MG63 (cell line): ENCODE data around the gene INPP5D. TPM values are rescaled to one million over a fixed set of nuclear protein-coding genes. Genes with fewer than 3 reads are reported as not detected.
A peak's percentile ranks its signal among the peaks of the same experiment; 100 is the strongest.
"Not testable (repeated sequence)": the region's sequence is repeated elsewhere in the genome, so short reads cannot be mapped to it uniquely, and the experiment has no call there.

Experiments used
- DNase-seq: peaks from one replicate; pipeline ENCODE4 v3.0.0-alpha.2; 2020
- H3K27me3 ChIP-seq: fragments of 250-450 bp; sonication (Bioruptor Pico); 2 replicates; pipeline ENCODE4 v1.5.1; 2020; ENCODE audit warnings: mild to moderate bottlenecking, moderate library complexity
- H3K36me3 ChIP-seq: fragments of 250-450 bp; sonication (Bioruptor Pico); 2 replicates; pipeline ENCODE4 v1.5.1; 2020; ENCODE audit warnings: mild to moderate bottlenecking, moderate library complexity
- H3K4me3 ChIP-seq: fragments of 250-450 bp; sonication (Bioruptor Pico); 2 replicates; pipeline ENCODE4 v1.5.1; 2020; ENCODE audit warnings: mild to moderate bottlenecking, moderate library complexity
- H3K9me3 ChIP-seq: fragments of 250-450 bp; sonication (Bioruptor Pico); 2 replicates; pipeline ENCODE4 v1.5.1; 2020; ENCODE audit warnings: mild to moderate bottlenecking, moderate library complexity
- total RNA-seq: library from RNA; depleted of rRNA; stranded (reverse); fragments of >200 nt; shearing (Covaris generic); gene quantifications from 2 replicates; pipeline ENCODE4 v1.2.3, GENCODE V29; 2014; ENCODE audit warnings: low replicate concordance

INPP5D gene
- total RNA-seq, 1 experiment from 2014 or later, result not detected

DNA sequence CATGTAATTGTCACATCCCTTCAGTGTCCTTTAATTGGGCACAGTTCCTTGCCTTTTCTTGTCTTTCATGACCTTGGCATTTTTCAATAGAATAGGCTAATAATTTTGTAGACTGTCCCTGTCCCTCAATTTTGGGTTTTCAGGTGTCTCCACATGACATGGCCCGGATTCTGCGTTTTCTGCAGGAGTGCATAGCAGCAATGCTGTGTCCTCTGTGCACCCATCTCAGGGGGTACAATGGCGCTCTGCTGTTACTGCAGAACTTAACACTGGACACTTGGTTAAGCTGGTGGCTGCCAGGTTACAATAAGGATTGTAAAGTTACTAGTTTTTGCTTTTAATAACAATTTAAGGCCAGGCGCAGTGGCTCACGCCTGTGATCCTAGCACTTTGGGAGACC lies 51.3 kb downstream of the INPP5D start:
- H3K36me3 ChIP-seq, result no peaks in the 10 kb centered on the region
- DNase-seq, result no peak
- no peaks in the 10 kb centered on the region for H3K9me3 ChIP-seq
- no peaks in the 10 kb centered on the region for H3K27me3 ChIP-seq
- no peak overlapping the region for H3K4me3 ChIP-seq

DNA sequence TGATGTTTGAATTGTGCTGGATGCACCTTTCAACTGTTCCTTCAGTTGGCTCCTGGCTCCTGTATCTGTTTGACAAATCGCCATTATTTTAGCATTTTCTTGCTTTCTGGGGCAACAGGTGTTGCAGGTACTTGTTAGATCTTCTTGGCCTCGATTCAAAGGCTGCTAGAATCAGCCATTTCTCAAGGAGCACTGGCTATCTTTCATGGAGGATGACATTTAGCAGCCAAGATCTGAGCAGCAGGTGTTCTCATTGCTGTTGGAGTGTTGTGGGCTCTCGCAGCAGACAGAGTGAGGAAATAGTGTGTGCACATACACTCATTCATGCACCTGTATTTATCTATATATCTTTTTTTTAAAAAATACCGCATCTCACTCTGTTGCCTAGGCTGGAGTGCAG lies 52.2 kb downstream of the INPP5D start:
- Histone ChIP-seq H3K27me3 (no peaks in the 10 kb centered on the region), H3K4me3 (no peak overlapping the region), H3K9me3 (no peaks in the 10 kb centered on the region), H3K36me3 (no peaks in the 10 kb centered on the region)
- no peak for DNase-seq

DNA sequence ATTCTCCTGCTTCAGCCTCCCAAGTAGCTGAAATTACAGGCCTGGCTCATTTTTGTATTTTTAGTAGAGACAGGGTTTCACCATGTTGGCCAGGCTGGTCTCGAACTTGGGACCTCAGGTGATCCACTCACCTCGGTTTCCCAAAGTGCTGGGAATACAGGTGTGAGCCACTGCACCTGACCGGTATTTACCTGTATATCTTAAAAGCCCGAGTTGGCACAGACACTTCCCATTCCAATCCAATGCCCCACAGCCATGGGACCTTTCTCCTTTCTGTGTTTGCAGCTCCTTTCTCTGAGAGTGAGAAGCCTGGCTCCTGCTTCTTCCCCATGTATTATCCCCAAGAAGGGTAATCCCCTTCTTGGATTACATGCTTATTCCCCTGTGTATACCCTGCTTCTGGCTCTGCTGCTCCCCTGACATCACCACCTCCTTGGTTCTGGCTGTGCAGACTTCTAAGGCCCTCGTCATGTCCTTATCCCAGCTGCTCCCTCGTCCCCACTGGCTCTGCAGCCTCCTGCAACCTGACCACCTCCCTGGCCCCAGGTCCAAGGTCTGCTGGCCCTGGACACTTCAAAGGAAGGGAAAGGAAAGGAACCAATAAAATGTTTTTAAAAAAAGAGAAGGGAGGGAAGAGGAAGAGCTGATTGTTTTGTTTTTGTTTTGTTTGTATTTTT lies 52.8 kb downstream of the INPP5D start:
- no peak overlapping the region for H3K4me3 ChIP-seq
- H3K9me3 ChIP-seq, result no peaks in the 10 kb centered on the region

DNA sequence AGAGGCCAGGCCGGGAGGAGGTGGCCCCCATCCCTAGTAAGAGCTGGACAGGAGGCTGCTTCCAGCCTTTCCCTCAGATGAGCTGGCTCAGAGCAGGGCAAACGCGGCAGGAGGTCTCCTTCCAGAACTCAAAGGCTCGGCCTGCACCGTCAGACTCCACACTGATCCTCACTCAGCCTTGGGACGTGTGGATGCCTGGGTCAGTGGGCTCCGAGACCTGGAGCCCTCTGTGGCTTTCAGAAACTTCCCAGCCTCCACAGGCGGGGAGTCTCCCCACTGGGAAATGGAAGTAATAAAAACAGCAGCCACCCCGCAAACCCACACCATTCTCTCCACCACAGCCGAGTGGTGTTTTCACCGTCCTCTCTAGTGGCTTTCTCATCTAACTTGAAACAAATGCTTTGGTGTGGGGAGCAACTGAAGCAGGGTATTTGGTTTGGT lies 54.3 kb downstream of the INPP5D start:
- Histone ChIP-seq H3K4me3 (no peak overlapping the region), H3K36me3 (no peaks in the 10 kb centered on the region), H3K9me3 (no peaks in the 10 kb centered on the region), H3K27me3 (no peaks in the 10 kb centered on the region)
- DNase-seq, result no peak

More for the DNA sequence above, 52.8 kb downstream of the INPP5D start:
- DNase-seq, result no peak
- H3K27me3 ChIP-seq, result no peaks in the 10 kb centered on the region
- no peaks in the 10 kb centered on the region for H3K36me3 ChIP-seq

DNA sequence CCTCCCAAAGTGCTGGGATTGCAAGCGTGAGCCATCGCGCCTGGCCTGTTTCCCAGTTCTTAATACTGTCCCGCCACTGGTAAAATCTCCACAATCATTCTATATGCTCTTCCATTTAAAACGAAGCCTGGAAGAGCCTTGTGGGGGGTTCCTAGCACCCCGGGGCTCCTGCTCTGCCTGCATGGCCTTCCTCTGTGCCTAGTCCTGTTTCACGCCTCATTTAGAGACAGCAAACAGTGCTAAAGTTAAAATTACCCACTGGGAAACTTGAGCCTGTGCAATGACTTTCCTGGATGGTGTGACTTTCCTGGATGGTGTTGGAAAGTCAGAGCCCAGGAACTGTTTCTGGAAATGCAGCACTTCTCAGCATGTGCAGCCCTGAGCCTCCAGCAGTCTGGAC lies 55.0 kb downstream of the INPP5D start:
- H3K36me3 ChIP-seq, result no peaks in the 10 kb centered on the region
- H3K27me3 ChIP-seq, result no peaks in the 10 kb centered on the region
- H3K9me3 ChIP-seq, result no peaks in the 10 kb centered on the region
- DNase-seq, result no peak
- H3K4me3 ChIP-seq, result no peak overlapping the region

DNA sequence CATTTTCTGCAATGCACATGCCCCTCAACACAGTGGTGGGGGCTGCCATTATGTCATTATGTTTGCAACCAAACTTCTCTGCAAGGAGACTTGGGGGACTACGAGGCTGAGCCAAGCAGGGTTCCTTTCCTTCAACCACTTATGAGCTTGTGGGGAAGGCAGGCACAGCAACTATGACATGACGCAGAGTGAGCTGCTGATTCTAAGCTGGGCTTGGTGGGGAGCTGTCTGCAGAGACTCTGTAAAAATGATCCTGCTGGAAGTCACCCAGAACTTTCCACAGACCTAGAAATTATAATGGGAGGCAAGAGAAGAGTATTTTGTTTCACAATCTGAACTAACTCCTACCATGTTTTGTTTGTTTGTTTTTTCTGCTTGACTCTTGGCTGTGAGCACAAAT lies 55.6 kb downstream of the INPP5D start:
- Histone ChIP-seq H3K4me3 (no peak overlapping the region), H3K36me3 (no peaks in the 10 kb centered on the region), H3K9me3 (no peaks in the 10 kb centered on the region), H3K27me3 (no peaks in the 10 kb centered on the region)
- peak; percentile 21 for DNase-seq

DNA sequence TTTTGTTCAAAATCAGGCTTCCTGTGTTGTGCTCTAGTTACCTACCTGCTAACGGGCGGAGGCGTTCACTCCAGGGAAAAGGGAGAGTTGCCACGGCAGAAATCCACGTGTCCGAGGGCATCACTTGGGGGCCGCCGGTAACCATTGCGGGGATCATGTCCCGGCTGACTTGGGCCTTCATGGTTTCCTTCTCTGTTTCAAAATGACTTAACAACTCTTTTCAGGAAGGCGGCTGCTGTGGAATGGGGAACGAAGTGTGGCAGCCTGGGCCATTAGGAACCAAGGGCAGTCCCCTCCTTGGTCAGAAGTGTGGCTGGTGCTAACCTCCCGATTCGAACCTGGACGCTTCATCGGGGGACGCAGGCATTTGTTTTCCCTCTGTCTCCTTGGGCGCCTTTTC lies 56.8 kb downstream of the INPP5D start:
- Histone ChIP-seq H3K9me3 (no peaks in the 10 kb centered on the region), H3K36me3 (no peaks in the 10 kb centered on the region), H3K27me3 (no peaks in the 10 kb centered on the region), H3K4me3 (no peak overlapping the region)
- DNase-seq, result no peak

DNA sequence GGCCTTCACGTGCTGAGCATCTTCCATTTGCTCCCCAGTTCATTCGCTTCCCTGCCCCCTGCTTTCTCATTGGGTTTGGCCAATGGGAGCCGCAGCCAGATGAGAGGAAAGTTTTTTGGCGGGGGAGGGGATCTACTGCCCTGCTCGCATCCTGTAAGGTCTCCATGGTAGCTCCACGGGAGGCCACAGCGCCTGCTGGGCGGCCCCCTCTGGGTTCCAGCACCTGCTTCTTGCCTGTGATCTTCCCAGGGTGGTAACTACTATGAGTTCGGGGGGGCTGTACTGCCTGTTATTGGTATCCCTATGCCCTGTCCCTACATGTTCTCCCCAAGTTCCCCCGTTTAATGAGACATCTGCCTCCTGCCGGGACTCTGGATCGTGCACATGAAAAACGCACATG lies 57.2 kb downstream of the INPP5D start:
- DNase-seq, result no peak
- H3K4me3 ChIP-seq, result no peak overlapping the region
- no peaks in the 10 kb centered on the region for H3K36me3 ChIP-seq
- H3K27me3 ChIP-seq, result no peaks in the 10 kb centered on the region
- H3K9me3 ChIP-seq, result no peaks in the 10 kb centered on the region

DNA sequence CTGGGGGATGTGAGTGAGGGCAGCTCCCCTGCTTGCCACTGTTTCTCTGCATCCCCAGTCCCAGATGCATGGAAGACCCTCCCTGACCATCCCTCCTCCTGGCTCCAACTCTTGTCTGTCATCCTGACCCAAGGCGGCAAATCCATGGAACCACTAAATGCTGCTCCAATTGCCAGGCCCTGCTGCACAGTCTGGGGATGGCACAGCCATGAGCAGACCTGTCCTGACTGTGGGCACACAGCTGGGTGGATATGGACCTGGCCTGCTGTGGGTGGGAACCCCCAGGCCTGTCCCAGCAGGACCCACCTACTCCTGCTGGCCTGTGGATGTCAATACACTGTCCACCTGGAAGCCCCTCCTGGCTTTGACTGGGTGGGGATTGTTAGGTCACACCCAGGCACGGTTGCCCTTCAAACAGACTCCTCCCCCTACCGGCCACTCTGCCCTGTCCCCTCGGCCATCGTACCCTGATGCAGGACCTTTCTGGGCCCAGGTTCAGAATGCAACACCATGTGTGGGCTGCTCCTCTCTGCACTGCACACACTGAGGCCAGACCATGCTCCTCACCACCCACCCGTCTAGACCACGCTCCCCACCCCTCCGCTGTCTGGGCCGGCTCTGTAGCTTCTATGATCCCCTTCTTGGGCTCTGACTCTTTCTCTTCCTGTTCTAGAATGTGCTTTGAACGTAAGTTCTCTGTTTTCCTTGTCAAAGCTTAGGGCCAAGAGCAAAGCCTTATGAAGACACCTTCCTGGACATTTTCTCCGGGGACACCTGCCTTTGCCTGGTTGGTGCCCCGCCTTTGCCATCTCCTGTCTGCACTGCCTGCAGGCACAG lies 57.9 kb downstream of the INPP5D start:
- Histone ChIP-seq H3K27me3 (no peaks in the 10 kb centered on the region), H3K36me3 (no peaks in the 10 kb centered on the region), H3K4me3 (no peak overlapping the region), H3K9me3 (no peaks in the 10 kb centered on the region)
- no peak for DNase-seq

DNA sequence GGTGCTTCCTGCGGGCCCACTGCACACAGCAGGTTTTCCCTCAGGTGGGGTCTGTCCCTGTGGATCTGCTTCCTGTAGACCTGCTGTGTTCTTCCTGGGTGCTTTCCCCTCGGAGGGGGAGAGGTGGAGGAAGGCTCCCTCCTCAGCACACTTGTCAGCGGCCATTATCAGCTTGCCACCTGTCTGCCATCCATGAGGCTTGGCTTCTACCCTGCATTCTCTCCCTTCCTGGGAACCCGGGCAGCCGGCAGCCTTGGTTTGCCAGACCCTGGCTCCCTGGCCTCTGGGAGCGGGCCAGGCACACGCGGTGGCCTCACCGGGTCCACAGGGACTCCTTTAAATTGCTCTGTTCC lies 58.5 kb downstream of the INPP5D start:
- no peaks in the 10 kb centered on the region for H3K27me3 ChIP-seq
- H3K9me3 ChIP-seq, result no peaks in the 10 kb centered on the region
- no peaks in the 10 kb centered on the region for H3K36me3 ChIP-seq
- DNase-seq, result no peak
- H3K4me3 ChIP-seq, result no peak overlapping the region

DNA sequence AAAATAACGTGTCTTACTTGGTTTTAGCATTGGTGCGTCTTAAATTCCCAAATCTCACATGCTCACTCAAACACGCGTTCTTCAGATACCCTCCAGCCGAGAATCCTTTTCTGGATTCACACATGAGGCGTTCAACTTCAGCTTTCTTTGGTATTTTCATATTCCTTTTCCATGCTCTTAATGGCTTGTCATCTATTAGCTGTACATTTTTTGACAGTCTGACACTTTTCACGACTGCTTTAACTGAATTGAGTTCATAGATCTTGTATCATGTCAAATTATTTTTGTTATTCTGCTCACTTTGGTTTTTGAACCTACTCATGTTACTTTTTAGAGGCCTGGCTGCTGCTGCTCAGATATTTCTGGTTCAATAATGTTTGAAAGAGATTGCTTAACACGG lies 59.0 kb downstream of the INPP5D start:
- Histone ChIP-seq H3K27me3 (no peaks in the 10 kb centered on the region), H3K9me3 (no peaks in the 10 kb centered on the region), H3K4me3 (no peak overlapping the region), H3K36me3 (no peaks in the 10 kb centered on the region)
- no peak for DNase-seq

DNA sequence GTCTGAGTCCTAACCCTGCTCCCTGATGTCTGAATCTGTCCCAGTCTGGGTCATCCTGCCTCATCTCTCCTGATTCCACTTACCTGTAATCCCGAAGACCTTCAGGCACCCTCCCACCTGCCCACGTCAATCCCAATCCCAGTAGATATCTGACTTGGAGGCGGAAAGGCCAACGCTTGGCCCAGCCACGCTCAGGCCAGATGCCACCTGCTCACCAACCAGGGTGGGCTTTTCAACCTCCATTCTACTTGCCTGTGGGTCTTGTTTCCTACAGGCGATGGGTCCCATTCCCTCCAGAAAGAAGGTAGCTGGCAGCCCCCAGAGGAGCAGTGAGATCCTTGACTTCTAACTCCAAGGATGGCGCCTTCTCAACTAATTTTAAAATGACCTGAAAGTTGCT lies 59.7 kb downstream of the INPP5D start:
- no peaks in the 10 kb centered on the region for H3K27me3 ChIP-seq
- no peak for DNase-seq

DNA sequence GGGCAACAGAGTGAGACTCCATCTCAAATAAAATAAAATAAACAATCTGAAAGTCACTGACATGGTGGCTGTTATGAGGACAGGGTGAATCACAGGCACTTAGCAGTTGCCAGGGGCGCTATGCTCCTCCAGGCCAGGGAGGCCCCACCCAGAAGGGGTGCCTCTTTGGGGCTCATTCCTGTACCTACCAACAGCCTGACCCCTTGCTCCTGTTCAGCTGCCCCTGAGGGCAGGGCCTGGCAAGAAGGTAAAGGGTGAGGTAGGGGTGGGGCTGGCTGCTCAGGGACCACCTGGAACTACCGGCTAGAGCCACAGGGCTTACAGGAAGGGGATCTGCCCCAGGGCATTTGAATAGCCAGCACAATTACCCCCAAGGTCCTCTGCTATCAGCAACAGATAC lies 60.3 kb downstream of the INPP5D start:
- Histone ChIP-seq H3K9me3 (no peaks in the 10 kb centered on the region), H3K36me3 (no peaks in the 10 kb centered on the region)

More for the DNA sequence above, 59.7 kb downstream of the INPP5D start:
- Histone ChIP-seq H3K4me3 (no peak overlapping the region), H3K9me3 (no peaks in the 10 kb centered on the region), H3K36me3 (no peaks in the 10 kb centered on the region)

DNA sequence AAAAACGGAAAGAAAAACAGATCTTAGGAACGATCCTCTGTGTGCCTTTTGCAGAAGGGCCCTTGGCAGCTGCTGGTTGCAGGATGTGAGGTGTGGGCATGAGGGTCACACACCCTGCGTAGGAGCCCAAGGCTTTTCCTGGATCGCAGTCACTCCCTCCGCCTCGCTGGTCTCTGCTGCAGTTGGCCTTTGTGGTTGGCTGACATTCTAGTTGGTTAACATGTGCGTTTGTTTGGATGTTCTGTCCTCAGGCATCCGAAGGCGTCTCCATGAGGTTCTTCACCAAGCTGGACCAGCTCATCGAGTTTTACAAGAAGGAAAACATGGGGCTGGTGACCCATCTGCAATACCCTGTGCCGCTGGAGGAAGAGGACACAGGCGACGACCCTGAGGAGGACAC lies 61.7 kb downstream of the INPP5D start:
- Histone ChIP-seq H3K27me3 (no peaks in the 10 kb centered on the region), H3K9me3 (no peaks in the 10 kb centered on the region), H3K4me3 (no peak overlapping the region), H3K36me3 (no peaks in the 10 kb centered on the region)
- DNase-seq, result no peak

More for the DNA sequence above, 60.3 kb downstream of the INPP5D start:
- Histone ChIP-seq H3K27me3 (no peaks in the 10 kb centered on the region), H3K4me3 (no peak overlapping the region)
- no peak for DNase-seq

DNA sequence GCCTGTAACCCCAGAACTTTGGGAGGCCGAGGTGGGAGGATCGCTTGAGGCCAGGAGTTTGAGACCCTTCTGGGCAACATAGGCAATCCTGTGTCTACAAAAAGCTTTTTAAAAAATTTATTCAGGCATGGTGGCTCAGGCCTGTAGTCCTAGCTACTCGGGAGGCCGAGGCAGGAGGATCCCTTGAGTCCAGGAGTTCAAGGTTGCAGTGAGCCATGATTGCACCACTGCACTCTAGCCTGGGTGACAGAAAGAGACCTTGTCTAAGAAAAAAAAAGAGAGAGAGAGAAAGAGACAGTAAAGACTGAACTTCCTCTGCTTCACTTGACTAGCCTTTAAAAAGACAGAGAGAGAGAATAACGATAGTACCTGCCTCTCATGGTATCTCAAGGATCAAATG lies 62.4 kb downstream of the INPP5D start:
- no peaks in the 10 kb centered on the region for H3K36me3 ChIP-seq
- no peaks in the 10 kb centered on the region for H3K9me3 ChIP-seq
- no peak for DNase-seq

DNA sequence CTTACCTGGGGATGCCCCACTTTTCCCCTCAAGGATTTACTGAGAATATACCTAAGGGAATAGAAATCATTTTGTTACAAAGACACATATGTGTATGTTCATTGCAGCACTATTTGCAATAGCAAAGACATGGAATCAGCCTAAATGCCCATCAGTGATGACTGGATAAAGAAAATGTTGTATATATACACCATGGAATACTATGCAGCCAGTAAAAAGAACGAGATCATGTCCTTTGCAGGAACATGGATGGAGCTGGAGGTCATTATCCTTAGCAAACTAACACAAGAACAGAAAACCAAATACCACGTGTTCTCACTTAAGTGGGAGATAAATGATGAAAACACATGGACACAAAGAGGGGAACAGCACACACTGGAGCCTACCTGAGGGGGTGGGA lies 63.4 kb downstream of the INPP5D start:
- DNase-seq, H3K9me3 ChIP-seq: not testable (repeated sequence)

More for the DNA sequence above, 62.4 kb downstream of the INPP5D start:
- Histone ChIP-seq H3K4me3 (no peak overlapping the region), H3K27me3 (no peaks in the 10 kb centered on the region)

DNA sequence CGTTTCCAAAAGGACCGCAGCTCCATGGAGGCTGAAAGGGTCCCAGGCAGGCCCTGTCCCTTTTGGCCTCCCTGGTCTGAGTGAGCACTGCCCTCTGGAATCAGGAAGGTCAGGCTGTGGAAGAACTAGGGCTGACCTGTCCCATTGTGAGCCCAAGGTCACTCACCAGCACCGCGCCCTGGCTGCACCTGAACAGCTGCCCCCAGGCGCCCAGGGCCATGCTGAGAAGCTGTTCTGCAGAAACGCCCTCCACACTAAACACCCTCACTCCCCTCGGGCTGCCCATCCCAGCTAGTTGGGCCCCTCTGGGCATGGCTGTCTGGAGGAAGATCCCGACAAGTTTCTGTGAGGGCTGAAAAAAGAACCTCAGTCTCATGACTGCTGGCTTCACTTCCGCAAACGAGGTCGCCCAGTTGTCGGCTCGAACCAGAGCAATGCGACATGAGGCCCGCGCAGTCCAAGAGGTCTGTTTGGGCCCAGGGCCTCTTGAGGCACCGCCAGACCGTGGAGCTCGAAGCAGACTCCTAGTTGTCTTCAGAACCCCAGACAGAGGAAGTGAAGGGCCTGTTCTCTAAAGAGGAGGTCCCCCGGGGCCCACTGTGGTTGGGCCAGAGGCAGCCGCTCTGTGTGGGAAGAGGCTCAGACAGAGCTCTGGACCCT lies 64.4 kb downstream of the INPP5D start:
- Histone ChIP-seq H3K27me3 (no peaks in the 10 kb centered on the region), H3K4me3 (no peak overlapping the region), H3K36me3 (no peaks in the 10 kb centered on the region), H3K9me3 (no peaks in the 10 kb centered on the region)
- DNase-seq, result no peak

More for the DNA sequence above, 63.4 kb downstream of the INPP5D start:
- H3K27me3 ChIP-seq, H3K36me3 ChIP-seq, H3K4me3 ChIP-seq: not testable (repeated sequence)
